Esophagus squamous epithelium (tissue), 5 donors: Measurements from ENCODE around the gene PCDHGC4. TPM values are rescaled to one million over a fixed set of nuclear protein-coding genes. Genes with fewer than 3 reads are reported as not detected.

ENCODE experiments used
- DNase-seq: peaks from one replicate; lab custom pipeline; 2025; lab: John Stamatoyannopoulos, UW
- H3K27ac ChIP-seq, 4 donors: fragments of 200-600 bp; sonication (generic); one replicate each; pipeline ENCODE4 v1.5.1; 2016 to 2019; ENCODE audit warnings: mild to moderate bottlenecking in 1 of 4
- H3K27me3 ChIP-seq, 4 donors: fragments of 200-600 bp; sonication (generic); 1 replicate in 3 of 4; 2 replicates in 1 of 4; pipeline versions ENCODE4 v1.5.1 to v1.6.0; 2017 to 2021; ENCODE audit warnings: antibody characterized with exemption in 1 of 4
- H3K36me3 ChIP-seq, 3 donors: fragments of 200-600 bp; sonication (generic); one replicate each; pipeline ENCODE4 v1.5.1; 2016 to 2019
- H3K4me1 ChIP-seq, 3 donors: fragments of 200-600 bp; sonication (generic); one replicate each; pipeline ENCODE4 v1.5.1; 2017 to 2019
- H3K4me3 ChIP-seq, 4 donors: fragments of 200-600 bp; sonication (generic); 1 replicate in 3 of 4; 2 replicates in 1 of 4; pipeline ENCODE4 v1.5.1; 2016 to 2019; ENCODE audit warnings: mild to moderate bottlenecking in 2 of 4, moderate library complexity in 1 of 4
- H3K9me3 ChIP-seq, 3 donors: fragments of 200-600 bp; sonication (generic); one replicate each; pipeline ENCODE4 v1.5.1; 2016 to 2019
- CTCF ChIP-seq, 6 experiments: fragments of 450-650 bp in 4 of 6; fragments of 200-600 bp in 2 of 6; sonication (generic) in 2 of 6; IDR thresholded peaks; one replicate each; pipeline ENCODE4 v1.5.1; 2016 to 2019; ENCODE audit warnings: antibody characterized with exemption in 6 of 6, mild to moderate bottlenecking in 4 of 6, moderate library complexity in 4 of 6
- POLR2A ChIP-seq, 4 donors: fragments of 450-650 bp; IDR thresholded peaks; one replicate each; pipeline ENCODE4 v1.6.1; 2017; ENCODE audit warnings: antibody characterized with exemption in 4 of 4, mild to moderate bottlenecking in 4 of 4, moderate library complexity in 3 of 4
- WGBS, 2 donors: methylation state at CpG; one replicate each; pipeline ENCODE4 v1.1.5; 2018; 5-methylcytosine and 5-hydroxymethylcytosine counted together
- intact Hi-C: fragments of 100-400 bp; cut with DNase I; formaldehyde crosslinking; loops from one replicate; pipeline ENCODE4 v1.15.0; 2022
- total RNA-seq, 4 donors: library from RNA; depleted of rRNA; stranded (reverse); fragments of >200 nt; gene quantifications; one replicate each; pipeline ENCODE4 v1.1.0, GENCODE V29; 2016
- donor health status: DM: yes; HTN: yes; CAD: no.

Gene PCDHGC4
- 1 to 10 TPM in 3 of 4 donors, under 1 TPM in 1; 0.21 to 3.3 (median 2.1) TPM for total RNA-seq

GRCh38 chr5:141484641-141485311 is at the start of gene PCDHGC4:
TSS of gene PCDHGC4 (plus strand) at chr5:141485030. CDS start at chr5:141485174, 144 bp downstream.
- Histone ChIP-seq H3K4me1 (peaks cover 14 to 82% (median 28%) of the 10 kb centered on the region in 3 donors), H3K36me3 (peaks cover 0 to 41% (median 0%) of the 10 kb centered on the region in 3 donors), H3K4me3 (peak within 1 kb of the TSS; percentile 22 to 62 (median 42)), H3K27me3 (peaks cover 0 to 10% (median 0%) of the 10 kb centered on the region in 4 donors), H3K9me3 (no peaks in the 10 kb centered on the region), H3K27ac (peak within 1 kb of the TSS in 2 of 4 donors; percentile 2 to 17)
- no peak for DNase-seq
- 4 to 11% methylated on average over 17 to 34 of the region's 39 CpGs for WGBS, 2 donors
- TF ChIP-seq CTCF (IDR thresholded peaks at IDR 0.05) (no peak), POLR2A (IDR thresholded peaks at IDR 0.05) (no peak)
- intact Hi-C loops: no loop called here

- TF ChIP-seq POLR2A (IDR thresholded peaks at IDR 0.05) (no peak), CTCF (IDR thresholded peaks at IDR 0.05) (no peak)
- 89 to 98% methylated on average over 2 of the region's 2 CpGs for WGBS, 2 donors
- intact Hi-C loops: no loop called here
- Histone ChIP-seq H3K36me3 (no peaks in the 10 kb centered on the region), H3K27ac (no peak overlapping the region), H3K4me3 (no peak overlapping the region), H3K9me3 (peaks cover 10 to 100% (median 70%) of the 10 kb centered on the region in 3 donors), H3K4me1 (no peaks in the 10 kb centered on the region), H3K27me3 (no peaks in the 10 kb centered on the region)
- no peak for DNase-seq
Observed at GRCh38 chr5:141437221-141437620, 47.6 kb upstream of the PCDHGC4 start.

GRCh38 chr5:141439411-141440141 is 45.3 kb upstream of the PCDHGC4 start:
- no peak for DNase-seq
- intact Hi-C loops: no loop called here
- TF ChIP-seq POLR2A (IDR thresholded peaks at IDR 0.05) (no peak), CTCF (IDR thresholded peaks at IDR 0.05) (no peak)
- Histone ChIP-seq H3K4me3 (no peak overlapping the region), H3K27me3 (no peaks in the 10 kb centered on the region), H3K36me3 (no peaks in the 10 kb centered on the region), H3K9me3 (peaks cover 5 to 89% (median 53%) of the 10 kb centered on the region in 3 donors), H3K4me1 (no peaks in the 10 kb centered on the region), H3K27ac (no peak overlapping the region)
- 63 to 71% methylated on average over 10 of the region's 10 CpGs for whole genome bisulfite sequencing, 2 donors

GRCh38 chr5:141440341-141440740 is 44.5 kb upstream of the PCDHGC4 start:
- no peaks in the 10 kb centered on the region for H3K4me1 ChIP-seq
- no peak overlapping the region for H3K4me3 ChIP-seq
- intact Hi-C loops: no loop called here
- no peak overlapping the region for H3K27ac ChIP-seq
- no peaks in the 10 kb centered on the region for H3K27me3 ChIP-seq
- TF ChIP-seq CTCF (IDR thresholded peaks at IDR 0.05) (no peak), POLR2A (IDR thresholded peaks at IDR 0.05) (no peak)
- no peak for DNase-seq
- H3K9me3 ChIP-seq: peaks cover 5 to 81% (median 53%) of the 10 kb centered on the region in 3 donors
- WGBS, 2 donors: 92 to 93% methylated on average over 9 of the region's 9 CpGs
- no peaks in the 10 kb centered on the region for H3K36me3 ChIP-seq
